Fibroblast of villous mesenchyme (primary cell): Measurements from ENCODE around the gene PRTG. TPM values are rescaled to one million over a fixed set of nuclear protein-coding genes. Genes with fewer than 3 reads are reported as not detected.

Source experiments
- DNase-seq: peaks from one replicate; pipeline ENCODE4 v3.0.0-alpha.2; 2010; ENCODE audit warnings: low read depth
- H3K4me3 ChIP-seq: 2 replicates; pipeline ENCODE4 v1.5.1; 2011; ENCODE audit warnings: low read depth, mild to moderate bottlenecking, low read length
- total RNA-seq: library from RNA; depleted of rRNA; stranded (reverse); fragments of >200 nt; gene quantifications from 2 replicates; pipeline ENCODE4 v1.2.3, GENCODE V29; 2012
- TF ChIP-seq, protein P1 (sequence below): IDR thresholded peaks from 2 replicates; pipeline ENCODE4 v1.5.1; 2012; ENCODE audit warnings: low read depth, mild to moderate bottlenecking, low read length; ENCODE audit not compliant: insufficient read depth

The PRTG gene
- total RNA-seq, 1 donor, result 6.9 TPM

DNA sequence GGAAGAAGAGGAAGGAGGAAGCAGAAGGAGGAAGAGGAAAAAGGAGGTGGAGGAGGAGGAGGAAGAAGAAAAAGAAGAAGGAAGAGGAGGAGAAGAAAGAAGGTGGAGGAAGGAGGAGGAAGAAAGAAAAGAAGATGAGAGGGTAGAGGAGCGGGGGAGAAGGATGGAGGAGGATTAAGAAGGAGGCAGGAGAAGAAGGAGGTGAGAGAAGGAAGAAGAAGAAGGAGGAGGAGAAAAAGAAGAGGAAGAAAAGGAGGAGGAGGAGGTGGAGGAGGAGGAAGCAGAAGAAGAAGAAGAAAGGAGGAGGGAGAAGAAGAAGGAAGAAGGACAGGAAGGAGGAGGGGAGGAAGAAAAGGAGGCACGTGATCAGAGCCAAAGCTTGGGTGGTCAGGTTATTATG lies 37.3 kb upstream of the PRTG start:
- TF ChIP-seq, protein P1, sequence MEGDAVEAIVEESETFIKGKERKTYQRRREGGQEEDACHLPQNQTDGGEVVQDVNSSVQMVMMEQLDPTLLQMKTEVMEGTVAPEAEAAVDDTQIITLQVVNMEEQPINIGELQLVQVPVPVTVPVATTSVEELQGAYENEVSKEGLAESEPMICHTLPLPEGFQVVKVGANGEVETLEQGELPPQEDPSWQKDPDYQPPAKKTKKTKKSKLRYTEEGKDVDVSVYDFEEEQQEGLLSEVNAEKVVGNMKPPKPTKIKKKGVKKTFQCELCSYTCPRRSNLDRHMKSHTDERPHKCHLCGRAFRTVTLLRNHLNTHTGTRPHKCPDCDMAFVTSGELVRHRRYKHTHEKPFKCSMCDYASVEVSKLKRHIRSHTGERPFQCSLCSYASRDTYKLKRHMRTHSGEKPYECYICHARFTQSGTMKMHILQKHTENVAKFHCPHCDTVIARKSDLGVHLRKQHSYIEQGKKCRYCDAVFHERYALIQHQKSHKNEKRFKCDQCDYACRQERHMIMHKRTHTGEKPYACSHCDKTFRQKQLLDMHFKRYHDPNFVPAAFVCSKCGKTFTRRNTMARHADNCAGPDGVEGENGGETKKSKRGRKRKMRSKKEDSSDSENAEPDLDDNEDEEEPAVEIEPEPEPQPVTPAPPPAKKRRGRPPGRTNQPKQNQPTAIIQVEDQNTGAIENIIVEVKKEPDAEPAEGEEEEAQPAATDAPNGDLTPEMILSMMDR, result no peak
- DNase-seq, result no peak
- no peak overlapping the region for H3K4me3 ChIP-seq

DNA sequence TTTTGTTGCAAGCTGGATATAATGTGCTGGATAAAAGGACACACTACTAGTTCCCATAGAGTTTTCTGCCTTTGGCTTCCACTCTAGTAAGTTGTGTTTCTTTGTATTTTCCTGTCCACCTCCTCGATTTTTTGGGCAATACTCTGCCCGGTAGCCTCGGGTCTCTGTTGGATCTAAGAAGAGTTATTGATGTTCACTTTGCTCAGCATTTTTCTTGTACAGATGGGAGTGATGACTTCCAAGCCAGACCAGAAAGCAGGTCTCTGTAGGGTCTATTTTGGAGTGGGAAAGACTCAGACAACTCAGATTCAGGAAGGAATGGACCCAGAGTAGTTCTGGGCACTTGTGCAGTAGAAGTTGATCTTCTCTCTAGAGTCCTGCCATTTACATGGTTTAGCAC lies 36.0 kb upstream of the PRTG start:
- no peak overlapping the region for H3K4me3 ChIP-seq
- TF ChIP-seq, protein P1, result no peak
- no peak for DNase-seq

DNA sequence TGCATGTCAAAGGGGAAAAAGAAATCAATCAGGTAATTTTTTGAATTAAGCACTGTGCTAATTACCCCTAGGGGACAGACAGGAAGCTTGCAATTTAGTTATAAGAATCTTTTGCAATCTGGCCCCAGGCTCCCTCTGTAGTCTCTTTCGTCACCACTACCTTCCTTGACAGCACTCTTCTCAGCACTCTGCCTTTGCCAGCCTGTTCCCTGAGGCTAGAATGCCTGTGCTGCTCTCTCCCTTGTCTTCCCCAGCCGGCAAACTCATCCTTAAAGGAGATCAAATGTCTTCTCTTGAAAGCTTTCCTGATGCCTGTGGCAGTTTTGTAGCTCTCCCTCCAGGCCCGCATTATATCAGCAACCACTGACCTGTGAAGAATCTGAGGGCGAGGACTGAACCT lies 32.4 kb upstream of the PRTG start:
- DNase-seq, result peak; percentile 60
- TF ChIP-seq, protein P1, result no peak
- no peak overlapping the region for H3K4me3 ChIP-seq

DNA sequence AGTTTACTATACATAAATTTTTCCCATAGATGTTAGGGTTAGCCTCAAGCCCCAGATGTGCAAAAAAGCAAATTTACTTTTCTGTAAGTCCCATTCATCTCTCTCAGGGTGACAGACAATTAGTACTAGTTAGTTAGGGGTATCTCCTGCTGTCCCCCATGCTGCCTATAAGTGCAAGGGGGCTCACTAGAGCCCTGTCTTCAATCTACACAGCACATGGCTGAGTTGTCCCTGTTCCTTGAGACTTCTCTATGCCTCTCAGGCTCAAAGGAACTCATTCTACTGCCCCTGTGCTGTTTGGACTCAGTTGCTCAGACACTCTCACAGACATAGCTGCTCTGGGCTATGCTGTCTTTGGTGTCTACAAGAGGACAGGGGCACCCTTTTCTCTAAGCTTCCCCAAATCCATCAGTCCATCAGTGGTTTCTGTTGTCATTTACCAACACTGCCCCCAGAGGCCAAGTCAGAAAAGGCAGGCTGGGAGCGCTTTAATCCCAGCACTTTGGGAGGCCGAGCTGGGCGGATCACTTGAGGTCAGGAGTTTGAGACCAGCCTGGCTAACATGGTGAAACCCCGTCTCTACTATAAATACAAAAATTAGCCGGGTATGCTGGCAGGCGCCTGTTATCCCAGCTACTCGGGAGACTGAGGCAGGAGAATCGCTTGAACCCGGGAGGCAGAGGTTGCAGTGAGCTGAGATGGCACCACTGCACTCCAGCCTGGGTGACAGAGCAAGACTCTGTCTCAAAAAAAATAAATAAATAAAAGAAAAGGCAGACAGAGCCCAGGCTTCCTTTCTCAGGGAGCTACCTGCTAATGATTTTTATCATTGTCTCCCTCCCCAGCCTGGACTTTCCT lies 31.4 kb upstream of the PRTG start:
- H3K4me3 ChIP-seq, result no peak overlapping the region
- DNase-seq, result peak; percentile 26
- TF ChIP-seq, protein P1, result peak; percentile 62

DNA sequence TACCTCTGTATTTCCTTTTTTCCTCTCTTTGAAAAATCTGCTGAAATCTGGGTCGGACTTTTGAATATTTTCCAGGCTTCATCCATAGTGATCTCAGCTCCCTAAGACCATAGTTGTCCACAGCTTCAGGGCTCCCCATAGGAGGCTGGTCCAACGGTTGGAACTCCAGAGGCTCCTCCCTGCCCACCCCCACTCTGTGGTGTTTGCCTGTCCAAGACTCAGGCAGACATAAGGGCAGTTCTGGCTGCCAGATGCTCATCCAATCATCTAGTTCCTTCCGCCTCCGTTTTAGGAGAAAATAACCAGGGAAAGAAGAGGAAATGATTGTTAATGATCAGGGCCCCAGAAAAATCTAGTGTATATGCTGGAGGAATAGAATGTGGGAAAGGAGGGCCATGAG lies 27.9 kb upstream of the PRTG start:
- no peak overlapping the region for H3K4me3 ChIP-seq
- peak; percentile 38 for DNase-seq
- TF ChIP-seq, protein P1, result no peak

DNA sequence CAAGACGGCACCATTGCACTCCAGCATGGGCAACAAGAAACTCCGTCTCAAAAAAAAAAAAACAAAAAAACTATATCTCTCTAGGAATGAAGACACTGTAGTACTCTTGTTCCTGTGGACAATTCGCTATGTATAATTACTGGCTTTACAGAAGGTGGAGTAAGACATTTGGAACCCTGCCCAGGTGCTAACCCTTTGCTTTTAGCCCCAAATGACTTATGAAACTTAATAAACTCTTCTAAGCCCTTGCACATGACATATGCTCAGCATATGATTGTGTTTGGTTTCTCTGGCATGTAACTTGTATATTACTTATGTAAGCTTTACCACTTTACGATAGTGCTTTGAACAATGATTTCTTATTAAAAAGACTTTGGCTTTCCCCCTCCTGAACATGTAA lies 27.3 kb upstream of the PRTG start:
- TF ChIP-seq, protein P1, result no peak
- peak; percentile 92 for DNase-seq
- H3K4me3 ChIP-seq, result no peak overlapping the region
